Stimulated activated CD8-positive, alpha-beta memory T cell treated with anti-CD3 and anti-CD28 coated beads, Interleukin-12 subunit alpha, Interleukin-12 subunit beta, amount 100 ng/mL, for 24 hours (primary cell): ENCODE results near the gene KIF6.
"Not testable (repeated sequence)": the region's sequence is repeated elsewhere in the genome, so short reads cannot be mapped to it uniquely, and the experiment has no call there.

ENCODE experiments used
- DNase-seq: peaks from one replicate; pipeline ENCODE4 v3.0.0-alpha.2; 2020; ENCODE audit errors: extremely low read depth

The KIF6 gene

DNA sequence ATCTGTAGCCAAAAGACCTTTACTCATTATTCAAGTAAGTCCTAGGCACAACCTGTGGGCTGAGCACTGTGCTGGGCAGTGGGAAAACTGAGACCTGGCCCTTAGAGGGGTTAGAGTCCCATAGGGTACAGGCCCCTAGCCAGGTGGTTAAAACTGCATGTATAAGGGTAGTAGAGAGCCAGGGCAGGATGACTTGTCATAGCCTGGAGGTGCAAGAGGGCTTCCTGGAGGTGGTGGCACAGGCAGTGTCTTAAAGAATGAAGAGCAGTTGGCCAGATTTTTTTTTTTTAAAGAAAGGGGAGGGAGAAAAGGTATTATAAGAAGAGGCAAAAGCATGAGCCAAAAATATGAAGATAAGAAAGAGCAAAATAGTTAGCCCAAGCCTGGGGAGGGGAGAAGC lies 226.2 kb downstream of the KIF6 start:
- no peak for DNase-seq

DNA sequence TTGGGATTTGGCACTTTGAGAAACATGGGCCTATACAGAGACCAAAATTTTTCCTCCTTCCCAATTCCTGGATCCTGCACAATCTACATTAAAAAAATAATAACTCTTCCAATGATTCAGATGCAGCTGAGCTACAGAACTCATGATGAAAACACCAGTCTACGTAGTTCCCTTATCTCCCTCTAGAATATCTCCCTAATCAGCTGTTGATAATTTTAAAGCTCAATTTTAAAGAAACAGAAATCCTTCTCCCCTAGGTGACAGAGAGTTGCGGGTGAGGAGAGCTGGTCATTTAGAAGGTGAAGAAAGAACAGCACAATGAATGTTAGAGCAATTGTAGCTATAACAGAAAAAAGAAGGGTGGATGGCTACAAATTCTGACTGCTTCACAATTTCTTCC lies 227.1 kb downstream of the KIF6 start:
- DNase-seq: no peak

DNA sequence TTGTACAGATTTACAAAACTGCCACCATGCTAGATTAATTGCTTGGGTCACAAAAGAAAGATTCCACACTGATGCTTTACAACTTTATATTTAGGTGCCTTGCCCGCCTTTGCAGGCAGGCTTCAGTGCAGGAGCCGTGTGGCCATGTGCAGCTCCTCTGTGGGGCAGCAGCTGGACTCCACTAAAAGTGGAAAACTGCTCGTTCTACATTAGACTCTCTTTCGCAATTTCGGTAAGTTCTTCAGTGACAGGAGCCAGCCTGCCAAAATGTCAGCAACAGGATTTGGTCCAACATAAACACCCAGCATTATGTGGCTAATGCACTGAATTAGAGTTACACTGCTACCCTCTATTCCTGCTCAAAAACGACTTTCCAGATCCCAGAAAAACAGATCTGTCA lies 228.3 kb downstream of the KIF6 start:
- no peak for DNase-seq

DNA sequence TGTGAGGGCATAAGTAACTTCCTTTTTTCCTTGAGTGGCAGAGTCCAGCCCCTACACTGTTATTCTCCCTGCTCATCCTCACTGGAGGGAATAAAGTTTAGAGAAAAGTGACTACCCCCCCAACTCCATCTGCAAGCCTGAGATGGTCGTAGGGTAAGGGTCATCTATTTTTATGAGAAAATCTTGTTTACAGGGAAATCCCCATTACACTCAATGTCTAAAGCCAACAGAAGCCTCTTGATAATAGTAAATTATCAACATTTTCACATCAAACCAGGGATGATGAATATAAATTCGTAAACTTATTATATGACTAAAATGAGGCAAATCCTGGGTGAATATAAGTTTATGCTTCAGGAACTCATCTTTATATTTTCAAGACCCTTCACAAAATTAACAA lies 228.8 kb downstream of the KIF6 start:
- DNase-seq: no peak

DNA sequence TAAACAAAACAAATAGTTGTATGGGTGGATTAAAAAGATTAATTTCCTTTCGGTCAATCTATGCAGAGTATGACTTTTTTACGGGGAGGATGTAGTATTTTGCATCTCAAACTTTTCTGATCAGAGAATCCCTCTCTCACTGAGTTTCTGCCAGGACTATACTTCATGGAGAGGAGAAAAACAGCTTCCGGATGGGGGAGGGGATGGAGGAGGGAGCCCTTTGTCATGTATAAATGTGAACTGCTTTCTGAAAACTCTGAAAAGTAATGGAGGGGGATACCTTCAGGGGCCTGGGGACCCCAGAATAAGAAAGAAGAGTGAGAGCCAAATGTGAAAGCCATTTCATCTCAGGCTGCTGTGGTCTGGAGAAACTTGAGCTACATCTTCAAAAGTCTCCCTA lies 229.6 kb downstream of the KIF6 start:
- DNase-seq: no peak

DNA sequence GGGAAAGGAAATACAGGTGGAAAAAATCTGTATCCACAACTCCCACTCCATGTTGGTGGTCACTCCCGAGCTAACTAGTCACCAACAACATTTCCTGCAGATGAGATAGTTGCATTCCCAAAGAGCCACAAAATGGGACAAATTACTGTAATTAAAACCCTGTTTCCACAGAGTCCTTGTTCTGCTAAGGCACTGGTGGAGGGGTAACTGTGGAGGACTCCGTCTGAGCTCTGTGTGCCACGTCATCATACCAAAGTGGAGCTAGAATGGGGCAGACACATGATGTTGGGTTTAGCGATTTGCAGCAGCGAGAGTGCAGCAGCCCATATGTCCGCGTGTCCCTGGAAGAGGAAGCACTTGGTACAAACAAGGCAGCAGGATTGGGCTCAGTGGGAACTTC lies 230.2 kb downstream of the KIF6 start:
- DNase-seq: no peak

DNA sequence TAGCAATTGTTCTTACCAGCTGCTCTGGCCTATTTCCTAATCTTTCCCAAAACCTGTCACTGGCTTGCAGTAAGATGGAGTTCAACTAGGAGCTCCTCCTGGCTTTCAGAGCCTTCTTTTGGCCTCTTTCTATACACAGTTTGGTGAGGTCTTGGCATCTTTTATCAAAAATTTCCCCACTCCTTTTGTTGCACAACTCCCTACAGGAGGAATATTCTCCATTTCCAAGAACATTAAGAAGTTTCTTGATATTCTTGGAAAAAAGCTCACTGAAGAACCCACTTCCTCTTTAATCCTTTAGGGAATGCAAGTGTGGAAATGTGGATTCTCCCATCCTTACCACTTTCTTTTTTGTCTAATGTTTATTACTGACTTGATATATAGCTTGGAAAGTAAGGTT lies 231.4 kb downstream of the KIF6 start:
- DNase-seq: no peak

DNA sequence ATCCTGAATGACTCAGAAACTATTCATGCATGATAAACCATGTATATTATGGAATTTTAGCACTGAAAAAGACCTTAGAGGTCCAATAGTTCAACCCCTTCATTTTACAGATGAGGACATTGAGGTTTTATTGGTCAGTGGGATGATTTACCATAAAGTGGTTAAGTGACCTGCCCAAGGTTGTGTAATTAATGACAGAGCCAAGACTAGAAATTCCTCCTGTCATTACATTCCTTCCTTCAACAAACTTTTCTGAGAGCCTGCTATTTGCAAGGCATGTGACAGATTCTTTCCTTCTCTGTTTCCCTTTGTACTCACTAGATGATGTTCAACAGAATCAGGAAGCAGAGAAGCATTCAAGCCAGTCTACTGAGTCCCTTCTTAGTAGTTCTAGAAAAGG lies 232.0 kb downstream of the KIF6 start:
- DNase-seq: no peak

DNA sequence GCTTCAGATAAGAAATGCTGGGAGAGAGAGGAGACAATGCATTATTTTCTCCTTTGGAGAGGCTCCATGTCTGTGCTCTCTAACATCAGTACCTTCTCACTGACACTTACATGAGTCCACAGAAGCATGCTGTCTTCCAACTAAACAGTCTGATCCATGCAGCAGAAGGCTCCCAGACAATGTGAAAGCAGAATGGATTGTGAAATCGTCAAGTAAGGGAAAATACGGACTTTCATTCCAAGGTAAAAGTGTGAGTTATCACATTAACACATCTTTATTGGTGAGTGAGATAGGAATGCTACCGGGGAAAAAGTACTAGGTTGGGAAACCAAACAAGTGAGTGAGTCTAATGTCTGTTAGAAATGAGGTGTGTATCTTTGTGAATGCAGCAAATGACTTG lies 235.1 kb downstream of the KIF6 start:
- no peak for DNase-seq

DNA sequence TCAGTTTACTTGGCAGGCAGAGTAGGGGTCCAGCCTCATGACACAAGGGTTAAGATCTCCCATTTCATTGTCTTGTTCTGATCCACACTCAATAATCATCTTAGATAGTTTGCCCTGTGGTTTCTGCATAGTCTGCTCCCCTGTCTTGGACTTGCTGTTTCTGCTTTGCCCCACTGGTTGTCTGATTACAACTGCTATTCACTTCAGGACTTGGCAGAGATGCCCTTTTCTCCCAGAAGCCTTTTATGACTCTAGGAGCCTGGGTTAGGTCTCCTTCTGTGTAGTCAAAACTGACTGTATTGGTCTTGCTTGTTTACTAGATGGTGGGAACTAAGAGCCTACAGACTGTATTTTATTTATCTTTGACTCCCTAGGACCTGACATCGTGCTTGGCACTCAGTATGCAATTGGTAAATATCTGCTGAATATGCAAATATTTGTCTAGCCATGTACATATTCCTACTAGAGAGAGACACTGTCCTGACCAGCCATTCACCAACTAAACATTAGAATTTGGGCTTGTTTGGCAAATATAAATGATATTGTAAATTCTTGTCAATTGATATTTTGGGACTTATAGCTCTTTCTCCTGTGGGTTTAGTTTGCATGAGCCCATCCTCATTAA lies 236.8 kb downstream of the KIF6 start:
- no peak for DNase-seq

DNA sequence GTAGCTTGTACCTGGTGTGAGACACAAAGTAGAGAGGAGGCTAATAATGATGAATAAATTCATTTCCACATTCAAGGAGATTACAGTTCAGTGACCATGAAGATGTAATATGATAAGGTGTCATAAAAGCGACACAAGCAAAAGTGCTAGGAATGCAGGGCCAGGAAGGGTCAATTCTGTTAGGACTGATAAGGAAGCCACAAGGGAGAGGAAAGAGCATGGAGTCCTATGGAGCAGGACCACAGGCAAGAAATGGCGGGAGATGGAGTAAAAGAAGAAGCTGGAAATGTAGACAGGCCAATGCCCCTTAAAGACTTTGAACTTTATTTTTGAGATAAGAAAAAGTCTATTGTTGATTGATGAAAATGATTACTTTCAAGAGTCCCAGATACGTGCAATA lies 240.9 kb downstream of the KIF6 start:
- DNase-seq: no peak

DNA sequence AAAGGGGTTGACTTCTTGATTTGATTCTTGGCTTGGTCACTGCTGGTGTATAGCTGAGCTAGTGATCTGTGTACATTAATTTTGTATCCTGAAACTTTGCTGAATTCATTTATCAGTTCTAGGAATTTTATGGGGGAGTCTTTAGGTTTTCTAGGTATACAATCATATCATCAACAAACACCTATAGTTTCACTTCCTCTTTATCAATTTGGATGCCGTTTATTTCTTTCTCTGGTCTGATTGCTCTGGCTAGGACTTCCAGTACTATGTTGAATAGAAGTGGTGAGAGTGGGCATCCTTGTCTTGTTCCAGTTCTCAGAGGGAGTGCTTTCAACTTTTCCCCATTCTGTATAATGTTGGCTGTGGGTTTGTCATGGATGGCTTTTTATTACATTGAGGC lies 245.4 kb downstream of the KIF6 start:
- not testable (repeated sequence) for DNase-seq

DNA sequence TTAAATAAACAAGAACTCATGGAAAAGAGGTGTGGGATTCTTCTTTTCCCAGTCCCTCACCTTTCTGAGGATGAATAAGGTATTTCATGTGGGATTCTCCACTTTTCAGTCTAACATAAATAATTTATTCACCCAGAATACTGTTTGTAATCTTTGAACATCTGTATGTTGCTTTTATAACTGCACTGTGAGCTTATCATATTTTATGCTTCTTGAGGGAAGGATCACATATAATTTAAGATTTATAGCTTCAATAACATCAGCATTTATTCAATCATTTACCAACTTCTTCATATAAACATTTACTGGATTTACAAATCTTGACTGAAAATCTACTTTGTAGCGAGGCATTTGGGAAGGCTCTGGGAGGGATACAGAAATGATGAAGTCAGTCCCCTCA lies 248.5 kb downstream of the KIF6 start:
- DNase-seq: no peak

DNA sequence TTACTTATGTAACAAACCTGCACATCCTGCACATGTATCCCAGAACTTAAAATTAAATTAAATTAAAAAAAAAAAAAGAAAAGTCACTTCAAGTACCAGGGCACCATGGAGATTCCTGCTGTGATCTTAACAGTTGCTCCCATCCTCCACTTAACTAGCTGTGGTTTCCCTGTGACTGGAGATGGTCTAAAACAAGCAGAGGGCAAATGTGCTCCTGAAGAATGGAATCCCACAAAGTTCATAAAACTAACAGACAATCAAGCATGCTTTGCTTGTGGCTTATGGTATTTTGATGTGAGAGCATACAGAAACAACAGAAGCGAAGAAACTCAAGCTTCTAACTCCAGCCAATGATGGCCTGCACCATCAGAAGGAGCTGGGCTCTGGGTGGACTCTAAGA lies 249.1 kb downstream of the KIF6 start:
- no peak for DNase-seq

DNA sequence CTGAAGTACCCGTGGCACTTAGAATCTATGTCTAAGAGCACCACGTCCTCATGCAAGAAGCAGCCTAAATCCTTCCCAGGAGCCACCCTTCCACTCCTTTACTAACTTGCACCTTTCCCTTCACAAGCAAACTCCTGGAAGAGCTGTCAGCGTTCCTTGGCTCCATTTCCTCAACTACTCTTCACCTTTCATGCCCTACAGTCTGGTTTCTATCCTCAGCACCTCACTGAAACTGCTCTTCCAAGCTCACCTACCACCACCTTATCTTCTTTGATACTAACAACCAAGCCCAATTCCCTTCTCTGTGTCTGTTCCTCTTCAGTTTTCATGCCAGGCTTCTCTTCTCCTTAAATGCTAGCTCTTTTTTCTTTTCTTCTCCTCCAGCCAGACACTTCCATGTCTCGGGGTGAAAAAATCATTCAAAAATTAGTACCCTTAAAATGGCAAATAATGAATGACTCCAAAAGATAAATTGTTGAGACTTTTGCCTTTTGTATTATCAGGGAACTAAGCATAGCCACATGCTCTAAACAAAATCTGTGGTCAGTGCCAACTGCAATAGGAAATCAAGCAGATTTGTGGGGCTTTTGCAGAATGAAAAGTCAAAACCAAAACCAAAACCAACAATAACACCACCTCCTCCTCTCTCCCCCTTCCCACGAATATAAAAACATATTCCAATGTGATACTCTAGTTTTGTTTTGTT lies 253.1 kb downstream of the KIF6 start:
- no peak for DNase-seq

DNA sequence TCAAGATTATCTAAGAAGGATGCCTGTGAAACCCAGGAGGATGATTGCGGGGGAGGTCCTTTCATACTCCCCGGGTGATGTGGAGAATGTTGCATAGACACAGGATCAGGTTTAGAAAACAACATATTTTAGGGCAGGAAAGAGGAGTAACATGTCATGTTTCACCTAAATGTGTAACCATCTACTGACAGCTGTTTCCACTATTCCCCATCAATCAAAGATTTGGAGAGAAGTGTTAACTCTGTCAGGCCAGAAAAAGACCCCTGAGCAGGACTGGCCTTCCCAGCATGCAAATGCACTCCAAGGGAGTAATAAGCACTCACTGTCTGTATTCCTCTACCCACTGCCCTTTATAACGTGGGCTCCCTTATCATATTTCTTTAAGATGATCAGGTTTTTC lies 254.7 kb downstream of the KIF6 start:
- no peak for DNase-seq

DNA sequence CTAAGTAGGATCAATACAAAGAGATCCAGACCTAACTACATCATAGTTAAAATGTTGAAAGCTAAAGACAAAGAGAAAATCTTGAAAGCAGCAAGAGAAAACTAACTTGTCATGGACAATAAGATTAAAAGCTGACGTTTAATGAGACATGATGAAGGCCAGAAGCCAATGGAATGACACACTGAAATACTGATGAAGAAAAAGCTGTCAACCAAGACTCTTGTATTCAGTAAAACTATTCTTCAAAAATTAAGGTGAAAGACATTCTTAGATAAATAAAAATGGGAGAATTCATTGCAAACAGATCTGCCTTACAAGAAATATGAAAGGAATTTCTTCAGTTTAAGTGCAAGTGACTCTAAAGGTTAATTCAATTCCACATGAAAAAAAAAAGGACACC lies 256.8 kb downstream of the KIF6 start:
- DNase-seq: no peak

DNA sequence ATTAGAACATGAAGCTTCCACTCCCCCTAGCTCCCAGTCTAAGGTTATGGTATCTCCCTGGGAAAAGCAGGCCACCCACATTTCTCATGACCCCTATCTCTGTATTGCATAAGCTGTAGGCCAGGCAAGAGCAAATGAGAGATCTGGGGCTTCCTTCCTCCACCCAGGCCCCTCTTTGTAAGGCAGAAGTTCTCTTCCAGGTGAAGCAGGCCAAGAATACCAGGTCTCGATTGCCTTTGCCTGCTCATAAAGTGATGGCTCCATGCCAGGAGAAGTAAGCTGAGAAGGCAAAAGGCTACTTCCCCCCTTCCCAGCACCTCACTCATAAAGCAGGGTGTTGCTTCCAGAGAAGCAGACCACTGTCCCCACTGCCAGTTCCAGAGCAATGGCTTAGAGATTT lies 258.6 kb downstream of the KIF6 start:
- DNase-seq: no peak

DNA sequence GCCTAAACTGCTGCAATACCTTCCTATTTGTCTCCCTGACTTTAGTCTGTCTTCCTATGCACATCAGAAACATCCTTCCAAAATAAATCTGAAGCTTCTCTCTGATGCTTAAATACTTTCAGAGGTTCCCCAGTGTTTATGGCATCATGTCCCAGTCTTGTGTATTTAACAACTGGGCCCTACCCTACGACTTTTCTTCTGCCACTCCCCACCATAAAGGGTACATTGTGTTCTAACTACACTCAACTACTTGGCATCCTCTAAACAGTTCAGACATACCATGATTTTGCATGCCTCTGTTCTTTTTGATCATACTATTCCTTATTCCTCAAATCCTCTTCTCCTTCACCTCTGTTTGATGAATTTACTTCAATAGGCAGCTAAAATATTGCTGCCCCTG lies 259.7 kb downstream of the KIF6 start:
- DNase-seq: no peak

DNA sequence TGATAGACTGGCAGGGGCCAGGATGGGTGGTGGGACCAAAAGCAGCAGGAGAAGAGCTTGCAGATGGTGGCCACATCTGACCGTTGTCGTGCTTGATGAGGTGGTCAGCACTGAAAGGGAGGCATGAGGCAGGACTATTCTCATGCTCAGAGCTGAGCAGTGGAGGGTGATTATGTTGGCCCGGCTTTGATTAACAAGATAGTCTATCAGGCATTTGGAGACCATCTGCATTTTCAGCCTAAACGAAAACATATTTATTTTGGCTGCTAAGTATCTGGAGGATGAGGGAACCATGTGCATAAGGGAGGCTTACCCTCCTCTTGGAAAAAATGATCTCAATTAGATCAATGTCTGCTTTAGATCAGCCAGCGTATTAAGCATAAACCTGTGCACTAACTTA lies 261.1 kb downstream of the KIF6 start:
- DNase-seq: no peak

DNA sequence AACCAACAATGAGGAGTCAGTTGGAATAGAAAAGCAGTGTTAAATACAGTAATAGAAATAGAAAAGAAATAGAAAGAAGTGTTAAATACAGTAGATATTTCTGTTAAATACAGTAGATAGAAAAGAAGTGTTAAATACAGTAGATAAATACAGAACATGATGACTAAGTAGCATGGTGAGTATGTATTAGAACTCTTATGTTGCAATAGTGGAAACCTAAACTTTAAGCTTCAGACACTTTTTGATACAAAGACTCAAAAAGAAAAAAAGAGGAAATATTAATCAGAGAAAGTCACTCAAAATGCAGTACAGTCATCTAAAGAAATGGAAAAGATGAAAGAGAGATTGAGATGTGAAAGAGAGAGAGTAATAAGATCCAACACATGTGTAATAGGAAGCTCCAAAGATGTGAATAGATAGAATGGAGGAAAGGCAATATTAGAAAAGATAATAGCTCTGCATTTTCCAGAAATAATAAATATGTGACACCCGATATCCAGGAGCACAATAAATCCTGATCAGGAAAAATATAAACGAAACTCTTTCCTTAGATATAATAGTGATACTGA lies 271.2 kb downstream of the KIF6 start:
- DNase-seq: no peak

DNA sequence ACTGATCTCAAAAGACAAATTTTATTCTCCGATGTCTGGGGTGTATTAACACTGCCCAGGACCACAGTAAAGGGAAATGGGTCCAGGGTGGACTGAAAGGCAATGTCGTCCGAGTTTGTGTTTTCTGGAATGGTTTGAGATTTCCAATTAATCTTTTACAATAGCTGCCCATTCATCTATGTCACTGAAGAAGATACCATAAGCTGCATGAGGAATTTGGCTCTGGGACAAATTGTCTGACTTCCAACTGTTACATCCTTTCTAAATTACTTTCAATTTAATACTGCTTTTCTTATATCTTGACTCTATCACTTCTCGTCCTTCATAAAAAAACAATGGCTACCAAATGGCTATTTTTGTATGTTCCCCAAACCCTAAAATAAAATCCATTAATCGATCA lies 272.0 kb downstream of the KIF6 start:
- no peak for DNase-seq

DNA sequence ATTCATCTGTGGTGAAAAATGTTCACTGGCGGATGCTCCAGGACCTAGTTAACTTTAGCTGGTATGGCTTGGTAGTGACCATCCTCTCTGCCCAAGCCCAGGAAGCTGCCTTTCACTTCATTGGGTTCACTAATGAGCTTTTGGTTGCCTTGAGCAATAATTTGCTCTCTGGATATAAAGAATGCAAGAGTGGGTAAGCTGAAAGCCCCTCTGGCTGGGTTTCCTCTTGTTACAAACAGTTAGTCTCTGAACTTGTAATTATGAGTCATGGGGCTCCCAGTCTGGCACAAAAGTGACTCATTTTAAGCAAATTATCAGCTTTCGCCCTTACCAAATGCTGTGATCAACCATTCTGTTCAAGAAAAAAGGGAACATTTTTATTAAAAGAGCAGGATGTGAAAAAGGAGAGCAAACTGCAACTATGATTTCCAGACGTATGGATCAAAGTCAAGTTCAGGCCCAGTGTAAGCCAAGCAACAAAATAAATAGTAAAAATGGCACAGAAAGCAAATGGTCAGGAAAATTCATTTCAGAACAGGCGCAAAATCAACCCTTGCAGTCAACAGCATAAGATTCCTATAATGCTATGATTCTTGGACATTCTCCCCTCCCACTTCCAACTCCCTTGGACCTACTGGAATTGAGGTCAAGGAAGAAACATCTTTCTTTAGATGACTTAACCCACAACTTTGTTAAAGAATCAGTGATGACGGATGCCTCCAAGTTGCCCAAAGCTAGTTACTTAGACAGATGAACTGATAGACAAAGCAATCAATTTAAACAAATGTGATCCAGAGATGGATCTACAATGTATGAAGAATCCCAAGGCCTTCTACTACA lies 272.7 kb downstream of the KIF6 start:
- DNase-seq: no peak
